ENCODE results near the gene EHBP1.

The EHBP1 gene

DNA sequence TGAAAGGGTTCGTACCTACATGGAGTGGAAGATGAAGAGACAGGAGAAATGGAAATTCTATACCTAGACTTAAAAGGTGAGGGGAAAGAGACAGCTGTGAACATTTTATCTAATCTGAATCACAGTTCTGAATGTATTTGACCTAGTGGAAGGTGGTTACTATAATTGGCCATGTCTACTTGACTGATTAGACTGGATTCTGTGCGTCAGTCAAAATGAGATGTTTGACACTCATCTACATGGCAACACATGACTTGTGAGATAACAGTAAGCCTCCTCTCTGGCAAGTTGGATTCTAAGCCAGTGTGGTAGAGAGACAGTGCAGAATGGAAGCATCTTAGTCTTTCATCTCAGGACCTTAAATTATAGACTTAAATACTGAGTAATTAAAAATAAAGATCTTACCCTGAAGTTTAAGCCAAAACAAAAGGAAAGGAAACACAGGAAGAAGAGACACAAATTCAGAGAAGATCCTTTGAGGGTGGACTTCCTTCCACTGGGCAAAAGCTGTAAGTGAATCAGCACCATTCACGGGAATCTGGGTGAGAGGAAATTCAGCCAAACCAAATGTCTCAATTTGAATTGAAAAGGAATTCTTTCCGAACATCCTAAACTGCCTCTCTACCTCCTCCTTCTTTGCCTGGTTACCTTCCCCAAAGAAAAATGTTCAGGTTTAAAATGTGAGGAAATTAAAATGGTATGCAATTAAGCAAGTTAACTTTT lies 121.6 kb downstream of the EHBP1 start:
- no peak for DNase-seq (ENCODE audit: extremely low read depth, low read depth)
- no peak overlapping the region for H3K4me3 ChIP-seq (replicated peaks; ENCODE audit: low read depth, low read length)
- TF ChIP-seq, protein P1, sequence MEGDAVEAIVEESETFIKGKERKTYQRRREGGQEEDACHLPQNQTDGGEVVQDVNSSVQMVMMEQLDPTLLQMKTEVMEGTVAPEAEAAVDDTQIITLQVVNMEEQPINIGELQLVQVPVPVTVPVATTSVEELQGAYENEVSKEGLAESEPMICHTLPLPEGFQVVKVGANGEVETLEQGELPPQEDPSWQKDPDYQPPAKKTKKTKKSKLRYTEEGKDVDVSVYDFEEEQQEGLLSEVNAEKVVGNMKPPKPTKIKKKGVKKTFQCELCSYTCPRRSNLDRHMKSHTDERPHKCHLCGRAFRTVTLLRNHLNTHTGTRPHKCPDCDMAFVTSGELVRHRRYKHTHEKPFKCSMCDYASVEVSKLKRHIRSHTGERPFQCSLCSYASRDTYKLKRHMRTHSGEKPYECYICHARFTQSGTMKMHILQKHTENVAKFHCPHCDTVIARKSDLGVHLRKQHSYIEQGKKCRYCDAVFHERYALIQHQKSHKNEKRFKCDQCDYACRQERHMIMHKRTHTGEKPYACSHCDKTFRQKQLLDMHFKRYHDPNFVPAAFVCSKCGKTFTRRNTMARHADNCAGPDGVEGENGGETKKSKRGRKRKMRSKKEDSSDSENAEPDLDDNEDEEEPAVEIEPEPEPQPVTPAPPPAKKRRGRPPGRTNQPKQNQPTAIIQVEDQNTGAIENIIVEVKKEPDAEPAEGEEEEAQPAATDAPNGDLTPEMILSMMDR (IDR thresholded peaks at IDR 0.05; ENCODE audit: low read depth, low read length, missing control alignments), result no peak

DNA sequence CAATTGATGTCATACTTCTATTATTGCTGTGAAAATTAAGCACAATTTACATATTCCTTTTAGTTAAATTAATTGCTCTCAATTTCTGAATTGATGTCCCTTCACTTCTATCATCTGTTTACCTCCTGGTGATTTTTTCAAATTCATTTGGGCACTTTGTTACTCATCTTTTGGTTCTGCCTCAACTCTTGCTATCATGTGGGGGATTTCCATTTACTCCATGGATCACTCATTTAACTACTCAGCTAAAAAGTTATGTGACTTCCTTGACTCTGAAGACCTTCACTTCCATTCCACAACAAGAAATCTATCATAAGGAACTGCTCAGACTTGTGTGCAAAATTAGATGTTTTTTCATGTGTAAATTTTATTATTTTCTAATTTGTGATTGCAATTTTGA lies 126.2 kb downstream of the EHBP1 start:
- H3K4me3 ChIP-seq (replicated peaks; ENCODE audit: low read depth, low read length), result no peak overlapping the region
- TF ChIP-seq, protein P1 (IDR thresholded peaks at IDR 0.05; ENCODE audit: low read depth, low read length, missing control alignments), result no peak
- no peak for DNase-seq (ENCODE audit: extremely low read depth, low read depth)

DNA sequence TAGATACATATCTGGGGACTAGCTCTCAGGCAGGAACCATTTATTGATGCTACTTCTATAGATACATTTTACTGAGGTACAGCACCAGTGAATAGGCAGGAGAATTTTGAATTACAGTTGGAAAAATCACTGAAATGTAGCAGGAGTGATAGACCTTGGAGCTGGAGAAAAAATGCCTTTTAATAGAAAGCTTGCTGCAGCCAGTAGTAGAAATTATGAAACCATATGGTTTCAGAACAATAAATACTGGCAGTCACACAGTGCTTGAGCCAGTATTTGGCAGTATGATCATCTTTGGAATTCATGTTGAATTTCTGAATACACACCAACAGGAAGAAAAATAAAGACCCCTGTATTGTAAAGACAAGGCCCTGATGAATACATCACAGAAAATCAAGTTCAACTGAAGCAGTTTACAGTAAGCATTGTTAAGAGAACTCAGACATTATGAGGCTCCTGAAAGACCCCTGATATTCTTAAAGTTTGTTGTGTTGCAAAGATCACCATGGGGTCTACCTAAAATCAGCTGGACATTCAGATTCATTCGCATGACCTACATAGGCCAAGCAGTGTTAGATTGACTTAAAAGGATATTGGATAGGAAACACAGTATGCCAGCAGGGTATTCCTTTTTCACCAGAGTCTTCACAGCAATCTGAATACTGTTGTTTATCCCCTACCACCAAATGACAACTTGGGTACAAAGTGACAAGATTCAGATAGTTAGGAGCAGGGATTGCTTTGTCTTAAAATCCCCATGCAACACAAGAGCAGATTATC lies 139.0 kb downstream of the EHBP1 start:
- DNase-seq (ENCODE audit: extremely low read depth, low read depth), result no peak
- TF ChIP-seq, protein P1 (IDR thresholded peaks at IDR 0.05; ENCODE audit: low read depth, low read length, missing control alignments), result no peak
- no peak overlapping the region for H3K4me3 ChIP-seq (replicated peaks; ENCODE audit: low read depth, low read length)

DNA sequence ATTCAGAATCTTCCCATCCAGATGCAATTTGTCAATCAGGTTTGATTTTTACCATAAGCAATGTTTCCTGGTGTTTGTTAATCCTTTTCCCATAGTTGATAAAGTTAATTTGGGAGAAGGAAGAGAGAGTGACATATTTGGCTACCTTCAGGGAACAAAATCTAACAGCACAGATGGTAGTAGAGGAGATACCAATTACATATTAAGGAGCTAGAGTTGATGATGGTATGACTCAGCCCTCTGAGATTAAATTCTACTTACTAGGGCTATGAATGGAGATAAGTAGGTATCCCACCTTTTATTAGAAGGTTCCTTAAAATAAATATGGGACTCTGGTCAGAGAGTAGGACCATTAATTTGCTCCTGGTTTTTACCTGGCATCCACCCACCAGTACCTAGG lies 139.7 kb downstream of the EHBP1 start:
- DNase-seq (ENCODE audit: extremely low read depth, low read depth), result no peak
- TF ChIP-seq, protein P1 (IDR thresholded peaks at IDR 0.05; ENCODE audit: low read depth, low read length, missing control alignments), result no peak
- no peak overlapping the region for H3K4me3 ChIP-seq (replicated peaks; ENCODE audit: low read depth, low read length)

DNA sequence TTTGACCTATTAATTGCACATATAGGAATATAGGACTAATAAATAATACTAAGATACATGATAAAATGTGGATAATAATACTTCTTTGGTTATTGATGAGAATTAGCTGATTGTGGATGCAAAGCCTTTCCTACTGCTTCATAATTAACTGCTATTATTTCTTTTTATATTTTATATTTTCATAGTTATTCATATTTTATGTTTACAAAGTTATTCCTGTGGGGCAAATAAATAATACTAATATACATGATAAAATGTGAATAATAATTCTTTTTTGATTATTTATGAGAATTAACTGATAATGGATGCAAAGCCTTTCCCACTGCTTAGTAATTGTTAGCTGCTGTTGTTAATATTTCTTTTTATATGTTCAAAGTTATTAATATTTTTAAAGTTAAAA lies 146.7 kb downstream of the EHBP1 start:
- H3K4me3 ChIP-seq (replicated peaks; ENCODE audit: low read depth, low read length), result no peak overlapping the region
- no peak for DNase-seq (ENCODE audit: extremely low read depth, low read depth)
- TF ChIP-seq, protein P1 (IDR thresholded peaks at IDR 0.05; ENCODE audit: low read depth, low read length, missing control alignments), result no peak

DNA sequence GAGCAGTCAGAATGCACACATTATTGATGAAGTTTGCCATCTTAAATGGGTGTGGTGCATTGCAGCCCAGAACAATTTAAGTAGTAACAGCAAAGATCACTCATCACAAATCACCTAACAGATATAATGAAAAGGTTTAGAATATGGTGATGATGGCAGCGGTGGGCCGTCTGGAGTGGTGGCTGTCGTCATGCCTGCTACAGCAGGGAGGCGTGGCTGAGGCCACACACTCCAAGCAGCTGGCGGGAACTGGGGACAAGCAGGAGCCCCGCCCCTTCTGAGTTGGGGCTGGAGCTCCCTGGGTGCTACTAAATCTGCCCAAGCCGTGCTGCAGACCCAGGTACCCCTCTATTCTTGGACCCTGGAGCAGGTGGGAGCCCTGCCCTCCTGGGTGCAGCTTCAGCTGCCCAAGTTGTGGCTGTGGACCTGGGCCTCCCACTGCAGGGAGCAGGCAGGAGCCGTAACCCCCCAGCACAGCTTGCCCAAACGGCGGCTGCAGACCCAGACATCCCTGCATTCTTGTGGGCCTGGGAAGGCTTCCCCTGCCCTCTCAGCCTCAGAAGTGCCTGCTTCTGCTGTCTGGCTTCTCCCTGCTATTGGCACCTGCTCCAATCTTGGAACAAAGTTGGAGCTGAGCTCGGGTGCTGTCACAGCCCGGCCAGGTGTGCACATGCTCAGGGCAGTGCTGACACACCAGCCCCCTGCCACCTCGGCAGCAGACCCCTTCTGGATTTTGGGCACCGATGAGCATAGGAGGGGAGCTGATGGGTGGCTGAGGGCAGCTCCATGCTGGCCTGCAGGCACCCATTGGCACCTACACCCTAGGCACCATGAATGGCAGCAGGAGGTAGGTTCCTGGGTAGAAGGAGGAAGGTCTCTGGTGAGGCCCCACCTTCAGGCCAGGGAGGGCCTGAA lies 149.3 kb downstream of the EHBP1 start:
- no peak for DNase-seq (ENCODE audit: extremely low read depth, low read depth)
- TF ChIP-seq, protein P1 (IDR thresholded peaks at IDR 0.05; ENCODE audit: low read depth, low read length, missing control alignments), result no peak
- H3K4me3 ChIP-seq (replicated peaks; ENCODE audit: low read depth, low read length), result no peak overlapping the region

All from HFF-Myc (cell line).